ENCODE results near the gene ITSN1. TPM values are rescaled to one million over a fixed set of nuclear protein-coding genes. Genes with fewer than 3 reads are reported as not detected.
"Not testable (repeated sequence)": the region's sequence is repeated elsewhere in the genome, so short reads cannot be mapped to it uniquely, and the experiment has no call there.

Gene ITSN1
- total RNA-seq, 3 donors from 2014 or later: 39.5 to 113 (median 58.3) TPM

DNA sequence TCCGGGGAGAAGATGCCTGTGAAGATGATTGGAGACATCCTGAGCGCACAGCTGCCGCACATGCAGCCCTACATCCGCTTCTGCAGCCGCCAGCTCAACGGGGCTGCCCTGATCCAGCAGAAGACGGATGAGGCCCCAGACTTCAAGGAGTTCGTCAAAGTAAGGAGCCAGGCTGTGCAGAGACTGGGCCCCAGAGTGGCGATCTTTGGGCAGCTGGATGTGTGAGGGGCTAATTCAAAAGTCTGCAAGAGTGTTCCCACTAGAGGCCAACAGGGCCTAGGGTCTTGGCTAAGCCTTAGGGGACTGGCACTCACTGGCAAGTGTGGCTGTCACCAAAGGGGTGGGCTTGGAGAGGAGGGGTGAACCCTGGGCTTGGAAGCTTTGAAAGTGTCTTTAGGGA, 222.9 kb downstream of the ITSN1 start:
- intact Hi-C loops (cut with DNase I; ENCODE audit: low total_unique reads): no loop called here
- no peaks in the 10 kb centered on the region for H3K36me3 ChIP-seq
- TF ChIP-seq, protein P1, sequence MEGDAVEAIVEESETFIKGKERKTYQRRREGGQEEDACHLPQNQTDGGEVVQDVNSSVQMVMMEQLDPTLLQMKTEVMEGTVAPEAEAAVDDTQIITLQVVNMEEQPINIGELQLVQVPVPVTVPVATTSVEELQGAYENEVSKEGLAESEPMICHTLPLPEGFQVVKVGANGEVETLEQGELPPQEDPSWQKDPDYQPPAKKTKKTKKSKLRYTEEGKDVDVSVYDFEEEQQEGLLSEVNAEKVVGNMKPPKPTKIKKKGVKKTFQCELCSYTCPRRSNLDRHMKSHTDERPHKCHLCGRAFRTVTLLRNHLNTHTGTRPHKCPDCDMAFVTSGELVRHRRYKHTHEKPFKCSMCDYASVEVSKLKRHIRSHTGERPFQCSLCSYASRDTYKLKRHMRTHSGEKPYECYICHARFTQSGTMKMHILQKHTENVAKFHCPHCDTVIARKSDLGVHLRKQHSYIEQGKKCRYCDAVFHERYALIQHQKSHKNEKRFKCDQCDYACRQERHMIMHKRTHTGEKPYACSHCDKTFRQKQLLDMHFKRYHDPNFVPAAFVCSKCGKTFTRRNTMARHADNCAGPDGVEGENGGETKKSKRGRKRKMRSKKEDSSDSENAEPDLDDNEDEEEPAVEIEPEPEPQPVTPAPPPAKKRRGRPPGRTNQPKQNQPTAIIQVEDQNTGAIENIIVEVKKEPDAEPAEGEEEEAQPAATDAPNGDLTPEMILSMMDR (IDR thresholded peaks at IDR 0.05): no peak
- no peaks in the 10 kb centered on the region for H3K4me1 ChIP-seq
- DNase-seq (ENCODE audit: low spot score in 2 of 2): no peak
- H3K4me3 ChIP-seq: no peak overlapping the region
- H3K9me3 ChIP-seq: no peaks in the 10 kb centered on the region
- H3K27ac ChIP-seq: no peak overlapping the region
- H3K27me3 ChIP-seq: no peaks in the 10 kb centered on the region

DNA sequence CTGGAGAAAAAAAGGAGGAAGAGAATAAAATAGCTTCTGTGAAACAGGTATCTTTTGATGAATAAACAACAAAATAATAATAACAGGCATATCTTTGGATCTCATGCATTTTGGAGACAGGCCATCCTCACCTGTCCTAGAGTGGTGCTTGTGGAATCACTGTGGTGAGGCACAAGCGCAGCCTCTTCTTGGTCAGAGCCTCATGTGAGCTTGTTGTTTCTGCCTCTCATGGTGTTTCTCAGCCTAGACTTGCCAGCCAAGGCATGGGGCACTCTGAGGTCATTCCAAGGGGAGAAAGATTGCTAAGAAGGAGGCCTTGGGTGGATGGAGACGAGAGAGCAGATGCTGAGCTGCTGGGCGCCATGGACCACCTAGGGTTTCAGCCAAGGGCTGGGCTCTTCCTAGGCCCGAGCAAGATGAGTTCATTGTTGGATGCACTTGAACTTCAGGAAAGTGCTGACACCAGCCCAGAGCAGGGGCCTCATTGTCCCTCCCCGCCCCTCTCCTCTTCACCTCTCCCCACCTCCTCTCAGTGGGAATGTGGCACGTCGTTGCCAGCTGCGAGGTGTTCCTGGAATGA, 223.8 kb downstream of the ITSN1 start:
- Histone ChIP-seq H3K27ac (no peak overlapping the region), H3K9me3 (no peaks in the 10 kb centered on the region), H3K4me1 (no peaks in the 10 kb centered on the region), H3K36me3 (no peaks in the 10 kb centered on the region), H3K27me3 (no peaks in the 10 kb centered on the region), H3K4me3 (no peak overlapping the region)
- DNase-seq (ENCODE audit: low spot score in 2 of 2): no peak
- TF ChIP-seq, protein P1 (IDR thresholded peaks at IDR 0.05): no peak
- no peak for TF ChIP-seq POLR2AphosphoS5 (IDR thresholded peaks at IDR 0.05)
- TF ChIP-seq POLR2A (IDR thresholded peaks at IDR 0.05): no peak
- intact Hi-C loops (cut with DNase I; ENCODE audit: low total_unique reads): no loop called here

DNA sequence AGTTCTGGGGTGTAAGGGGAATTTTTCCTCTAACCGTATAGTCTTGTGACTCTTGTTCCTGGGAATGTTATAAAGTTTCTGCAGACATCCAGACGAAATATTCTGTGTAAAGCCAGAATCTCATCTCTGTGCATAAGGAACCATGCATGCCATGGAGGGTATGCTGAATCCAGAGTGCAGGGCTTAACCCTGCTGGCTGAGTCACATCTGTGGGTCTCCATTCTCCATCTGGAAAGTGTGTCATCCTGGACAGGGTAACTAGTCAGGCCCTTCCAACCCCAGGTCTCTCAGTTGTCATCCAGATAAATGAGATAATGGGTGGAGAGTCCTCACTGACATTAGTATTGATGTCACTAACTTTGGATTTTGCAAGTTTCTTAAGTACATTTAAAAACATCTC, 224.5 kb downstream of the ITSN1 start:
- intact Hi-C loops (cut with DNase I; ENCODE audit: low total_unique reads): no loop called here
- Histone ChIP-seq H3K27ac (no peak overlapping the region), H3K27me3 (no peaks in the 10 kb centered on the region), H3K4me3 (no peak overlapping the region), H3K36me3 (no peaks in the 10 kb centered on the region), H3K4me1 (no peaks in the 10 kb centered on the region), H3K9me3 (no peaks in the 10 kb centered on the region)
- TF ChIP-seq POLR2AphosphoS5 (IDR thresholded peaks at IDR 0.05): no peak
- TF ChIP-seq, protein P1 (IDR thresholded peaks at IDR 0.05): no peak
- no peak for TF ChIP-seq POLR2A (IDR thresholded peaks at IDR 0.05)
- DNase-seq (ENCODE audit: low spot score in 2 of 2): no peak

DNA sequence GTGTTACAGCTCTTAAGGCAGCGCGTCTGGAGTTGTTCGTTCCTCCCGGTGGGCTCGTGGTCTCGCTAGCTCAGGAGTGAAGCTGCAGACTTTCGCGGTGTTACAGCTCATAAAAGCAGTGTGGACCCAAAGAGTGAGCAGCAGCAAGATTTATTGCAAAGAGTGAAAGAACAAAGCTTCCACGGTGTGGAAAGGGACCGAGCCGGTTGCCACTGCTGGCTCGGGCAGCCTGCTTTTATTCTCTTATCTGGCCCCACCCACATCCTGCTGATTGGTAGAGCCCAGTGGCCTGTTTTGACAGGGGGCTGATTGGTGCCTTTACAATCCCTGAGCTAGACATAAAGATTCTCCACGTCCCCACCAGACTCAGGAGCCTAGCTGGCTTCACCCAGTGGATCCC, 225.6 kb downstream of the ITSN1 start:
- H3K36me3 ChIP-seq; H3K4me3 ChIP-seq; H3K27me3 ChIP-seq; H3K27ac ChIP-seq; H3K9me3 ChIP-seq; intact Hi-C loops (cut with DNase I; ENCODE audit: low total_unique reads); DNase-seq (ENCODE audit: low spot score in 2 of 2); H3K4me1 ChIP-seq: not testable (repeated sequence)

DNA sequence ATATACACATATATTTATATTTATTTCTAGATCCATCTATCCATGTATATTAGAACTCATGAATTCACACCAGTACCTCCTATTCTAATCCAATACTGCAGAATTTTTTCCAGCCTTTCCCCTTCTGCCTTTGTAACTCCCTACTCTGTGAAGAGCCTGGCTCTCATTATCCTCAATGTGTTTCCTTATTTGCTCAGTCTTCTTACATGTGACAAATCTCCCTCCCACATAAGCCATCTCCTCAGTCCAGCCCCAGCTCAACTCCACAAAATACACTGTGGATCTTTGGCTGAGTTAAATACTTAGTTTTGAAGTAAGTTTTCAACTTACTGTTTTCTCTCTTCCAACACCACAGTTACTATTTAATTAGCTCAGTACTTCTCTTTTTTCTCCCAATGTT, 227.6 kb downstream of the ITSN1 start:
- intact Hi-C loops (cut with DNase I; ENCODE audit: low total_unique reads): no loop called here
- Histone ChIP-seq H3K9me3 (no peaks in the 10 kb centered on the region), H3K27ac (no peak overlapping the region), H3K27me3 (no peaks in the 10 kb centered on the region), H3K4me1 (no peaks in the 10 kb centered on the region), H3K4me3 (no peak overlapping the region), H3K36me3 (no peaks in the 10 kb centered on the region)
- DNase-seq (ENCODE audit: low spot score in 2 of 2): no peak
- TF ChIP-seq POLR2A (IDR thresholded peaks at IDR 0.05) (no peak), POLR2AphosphoS5 (IDR thresholded peaks at IDR 0.05) (no peak)
- TF ChIP-seq, protein P1 (IDR thresholded peaks at IDR 0.05): no peak

DNA sequence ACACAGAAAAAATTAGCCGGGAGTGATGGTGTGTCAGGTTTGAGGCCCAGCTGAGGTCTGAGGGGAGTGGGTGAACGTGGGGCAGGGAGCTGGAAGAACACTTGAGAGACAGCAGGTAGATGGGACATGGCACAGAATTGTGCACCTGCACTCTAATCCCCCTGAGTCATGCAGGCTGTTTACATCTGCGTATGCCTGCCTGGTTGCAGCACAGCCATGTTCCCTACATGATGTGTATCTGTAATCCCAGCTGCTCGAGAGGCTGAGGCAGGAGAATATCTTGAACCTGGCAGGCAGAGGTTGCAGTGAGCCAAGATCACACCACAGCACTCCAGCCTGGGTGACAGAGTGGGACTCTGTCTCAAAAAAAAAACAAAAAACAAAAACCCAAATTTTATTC, 228.5 kb downstream of the ITSN1 start:
- intact Hi-C loops (cut with DNase I; ENCODE audit: low total_unique reads): no loop called here
- Histone ChIP-seq H3K9me3 (no peaks in the 10 kb centered on the region), H3K4me1 (no peaks in the 10 kb centered on the region), H3K27ac (no peak overlapping the region), H3K4me3 (no peak overlapping the region), H3K36me3 (no peaks in the 10 kb centered on the region), H3K27me3 (no peaks in the 10 kb centered on the region)
- DNase-seq (ENCODE audit: low spot score in 2 of 2): no peak
- TF ChIP-seq POLR2AphosphoS5 (IDR thresholded peaks at IDR 0.05): no peak
- TF ChIP-seq POLR2A (IDR thresholded peaks at IDR 0.05): no peak
- TF ChIP-seq, protein P1 (IDR thresholded peaks at IDR 0.05): no peak
